HUDEP-2 (cell line): ENCODE results near the gene NSFL1C.

Experiments used
- DNase-seq, 76 experiments: peaks; one replicate each; lab custom pipeline; 2025; ENCODE audit not compliant: unreplicated experiment in 76 of 76; lab: John Stamatoyannopoulos, UW

Gene NSFL1C

GRCh38 chr20:1462834-1463233 lies 3.8 kb downstream of the NSFL1C start:
- DNase-seq: no peak

GRCh38 chr20:1462001-1462400 lies 4.6 kb downstream of the NSFL1C start:
- no peak for DNase-seq

GRCh38 chr20:1460275-1460674 lies 6.4 kb downstream of the NSFL1C start:
- DNase-seq: no peak

- no peak for DNase-seq
Observed at GRCh38 chr20:1457992-1458391, 8.7 kb downstream of the NSFL1C start.

GRCh38 chr20:1456300-1456699 lies 10.3 kb downstream of the NSFL1C start:
- no peak for DNase-seq

GRCh38 chr20:1450926-1451491 lies 15.6 kb downstream of the NSFL1C start:
- no peak for DNase-seq

GRCh38 chr20:1449370-1449769 lies 17.3 kb downstream of the NSFL1C start:
- DNase-seq: no peak

GRCh38 chr20:1448081-1448620 lies 18.5 kb downstream of the NSFL1C start:
- DNase-seq: no peak

GRCh38 chr20:1446536-1446935 lies 20.1 kb downstream of the NSFL1C start:
- DNase-seq: no peak

GRCh38 chr20:1443085-1443484 lies 23.6 kb downstream of the NSFL1C start:
- no peak for DNase-seq

GRCh38 chr20:1442304-1442703 lies 24.3 kb downstream of the NSFL1C start:
- no peak for DNase-seq

- DNase-seq: no peak
Observed at GRCh38 chr20:1441133-1441532, 25.5 kb downstream of the NSFL1C start.

- peak in 18 of 76 experiments; percentile 1 to 34 (median 12) for DNase-seq
Observed at GRCh38 chr20:1440024-1440423, 26.6 kb downstream of the NSFL1C start.

GRCh38 chr20:1438361-1438760 lies 28.3 kb downstream of the NSFL1C start:
- DNase-seq: no peak

- peak in 57 of 76 experiments; percentile 6 to 73 (median 43) for DNase-seq
Observed at GRCh38 chr20:1437235-1437904, 29.3 kb downstream of the NSFL1C start.

GRCh38 chr20:1436263-1436662 lies 30.4 kb downstream of the NSFL1C start:
- DNase-seq: no peak

- DNase-seq: no peak
Observed at GRCh38 chr20:1435337-1435699, 31.3 kb downstream of the NSFL1C start.

GRCh38 chr20:1434571-1435336 lies 31.9 kb downstream of the NSFL1C start:
- peak in 24 of 76 experiments; percentile 1 to 60 (median 32) for DNase-seq

GRCh38 chr20:1431158-1431557 lies 35.5 kb downstream of the NSFL1C start:
- DNase-seq: no peak

GRCh38 chr20:1430004-1430451 lies 36.6 kb downstream of the NSFL1C start:
- no peak for DNase-seq

GRCh38 chr20:1429143-1429728 lies 37.4 kb downstream of the NSFL1C start:
- DNase-seq: no peak
